Activated CD8-positive, alpha-beta memory T cell treated with anti-CD3 and anti-CD28 coated beads for 4 hours (primary cell): ENCODE measurements around the gene FTH1.

Experiments used
- DNase-seq, 2 donors: peaks; one replicate each; pipeline ENCODE4 v3.0.0-alpha.2; 2020; ENCODE audit warnings: low read depth in 2 of 2

The FTH1 gene

DNA sequence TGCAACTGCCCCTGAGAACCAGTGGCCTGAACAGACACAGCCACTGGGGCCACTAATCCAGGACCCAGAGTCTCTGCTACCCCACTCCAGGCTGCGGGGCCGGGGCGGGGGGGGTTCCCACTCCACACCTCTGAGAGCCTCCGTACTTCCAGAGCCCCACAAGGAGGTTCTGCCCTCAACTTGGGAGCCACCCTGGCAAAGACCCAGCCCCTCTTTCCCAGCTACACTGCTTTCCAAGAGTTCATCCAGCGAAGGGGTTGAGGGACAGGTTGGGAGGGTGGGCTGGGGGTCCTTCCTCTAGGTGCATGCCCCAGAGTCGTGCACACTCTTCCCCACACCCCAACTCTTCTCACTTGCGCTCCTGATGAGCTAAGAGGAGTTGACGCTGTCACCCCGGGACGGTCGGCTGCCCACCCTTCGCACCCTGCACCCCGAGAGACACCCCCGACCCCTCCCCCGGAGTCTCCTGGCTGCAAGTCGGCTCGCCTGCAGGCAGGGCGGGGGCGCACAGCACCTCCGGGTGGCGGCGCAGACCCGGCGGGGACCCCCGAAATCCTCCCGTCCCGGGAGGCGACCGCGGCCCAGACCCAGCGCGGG is 50.6 kb downstream of the FTH1 start:
- no peak for DNase-seq

DNA sequence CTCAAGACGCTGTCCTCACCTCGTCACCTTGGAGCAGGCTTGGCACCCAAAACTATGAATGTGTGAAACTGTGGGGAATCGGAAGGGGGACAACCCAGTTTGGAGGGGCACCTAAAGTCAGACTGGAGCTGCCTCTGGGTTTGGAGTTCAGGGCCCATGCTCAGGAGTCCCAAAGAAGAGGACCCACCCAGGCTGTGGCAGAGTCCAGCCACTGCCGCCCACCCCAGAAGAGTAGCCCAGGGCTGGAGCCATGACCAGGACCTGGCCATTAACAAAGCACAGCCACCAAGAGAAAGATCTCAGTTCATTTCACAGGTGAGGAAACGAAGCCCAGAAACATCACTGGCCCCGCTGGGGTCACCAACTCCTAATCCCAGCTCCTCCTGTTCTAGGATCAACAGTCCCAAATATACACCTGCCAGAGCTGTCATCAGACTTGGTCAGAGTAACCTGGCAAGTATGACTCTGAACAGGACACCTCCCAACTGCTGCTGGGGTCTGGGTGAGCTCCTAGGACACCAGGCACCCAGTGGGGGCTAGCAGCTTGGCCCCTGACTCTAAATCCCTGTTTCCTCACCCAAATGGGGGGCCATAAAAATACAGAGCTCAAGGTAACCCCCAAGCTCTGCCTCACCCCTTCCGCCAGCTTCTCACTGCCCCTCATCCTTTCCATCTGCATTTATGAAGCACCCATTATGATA is 52.8 kb downstream of the FTH1 start:
- DNase-seq, result no peak
